ENCODE data around the gene CAPN5.
A peak's percentile ranks its signal among the peaks of the same experiment; 100 is the strongest.

The CAPN5 gene

DNA sequence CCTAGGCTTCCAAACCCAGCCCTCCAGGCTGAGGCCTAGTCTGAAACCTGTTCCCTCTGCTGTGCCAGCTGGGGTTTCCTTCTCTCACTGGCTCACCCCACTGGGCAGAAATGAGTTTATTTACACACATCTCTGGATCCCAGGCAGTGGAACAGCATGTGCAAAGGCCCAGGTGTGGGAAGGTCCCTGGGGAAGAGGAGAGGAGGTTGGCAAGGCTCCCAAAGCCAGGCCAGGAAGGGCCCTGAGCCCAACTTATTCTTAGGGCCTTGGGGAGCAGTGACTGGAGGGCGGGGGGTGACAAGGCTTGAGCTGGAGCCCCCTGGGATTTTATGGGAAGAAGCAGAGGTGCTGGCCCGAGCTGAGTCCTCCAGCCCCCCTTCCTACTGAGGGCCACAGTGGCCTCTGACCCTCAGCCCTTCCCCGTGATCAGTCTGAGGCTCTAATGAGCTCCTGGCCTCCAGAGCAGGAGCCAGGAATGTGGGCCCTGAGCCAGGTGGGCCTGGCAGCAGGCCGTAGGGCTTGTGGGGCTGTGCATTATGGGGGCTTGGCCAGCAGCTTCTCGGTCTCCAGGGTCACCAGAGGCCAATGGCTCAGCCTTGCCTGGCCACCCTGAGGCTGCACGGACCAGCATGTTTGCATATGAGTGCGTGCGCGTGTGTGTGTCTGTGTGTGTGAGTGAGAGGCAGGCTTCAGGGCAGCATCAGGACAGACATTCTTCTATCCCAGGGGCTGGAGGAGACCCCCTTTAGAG lies 64.2 kb downstream of the CAPN5 start:
- TF ChIP-seq, protein P1, sequence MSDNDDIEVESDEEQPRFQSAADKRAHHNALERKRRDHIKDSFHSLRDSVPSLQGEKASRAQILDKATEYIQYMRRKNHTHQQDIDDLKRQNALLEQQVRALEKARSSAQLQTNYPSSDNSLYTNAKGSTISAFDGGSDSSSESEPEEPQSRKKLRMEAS (IDR thresholded peaks at IDR 0.05; ENCODE audit: low read depth, low read length), result no peak
- TF ChIP-seq MYC (IDR thresholded peaks at IDR 0.05; ENCODE audit: low read depth, low read length) (no peak), POLR2A (IDR thresholded peaks at IDR 0.05; ENCODE audit: extremely low read depth, insufficient read length) (no peak)
- TF ChIP-seq, protein P2, sequence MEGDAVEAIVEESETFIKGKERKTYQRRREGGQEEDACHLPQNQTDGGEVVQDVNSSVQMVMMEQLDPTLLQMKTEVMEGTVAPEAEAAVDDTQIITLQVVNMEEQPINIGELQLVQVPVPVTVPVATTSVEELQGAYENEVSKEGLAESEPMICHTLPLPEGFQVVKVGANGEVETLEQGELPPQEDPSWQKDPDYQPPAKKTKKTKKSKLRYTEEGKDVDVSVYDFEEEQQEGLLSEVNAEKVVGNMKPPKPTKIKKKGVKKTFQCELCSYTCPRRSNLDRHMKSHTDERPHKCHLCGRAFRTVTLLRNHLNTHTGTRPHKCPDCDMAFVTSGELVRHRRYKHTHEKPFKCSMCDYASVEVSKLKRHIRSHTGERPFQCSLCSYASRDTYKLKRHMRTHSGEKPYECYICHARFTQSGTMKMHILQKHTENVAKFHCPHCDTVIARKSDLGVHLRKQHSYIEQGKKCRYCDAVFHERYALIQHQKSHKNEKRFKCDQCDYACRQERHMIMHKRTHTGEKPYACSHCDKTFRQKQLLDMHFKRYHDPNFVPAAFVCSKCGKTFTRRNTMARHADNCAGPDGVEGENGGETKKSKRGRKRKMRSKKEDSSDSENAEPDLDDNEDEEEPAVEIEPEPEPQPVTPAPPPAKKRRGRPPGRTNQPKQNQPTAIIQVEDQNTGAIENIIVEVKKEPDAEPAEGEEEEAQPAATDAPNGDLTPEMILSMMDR (IDR thresholded peaks at IDR 0.05; ENCODE audit: low read depth, low read length), result no peak
- DNase-seq (ENCODE audit: low read depth), result no peak

DNA sequence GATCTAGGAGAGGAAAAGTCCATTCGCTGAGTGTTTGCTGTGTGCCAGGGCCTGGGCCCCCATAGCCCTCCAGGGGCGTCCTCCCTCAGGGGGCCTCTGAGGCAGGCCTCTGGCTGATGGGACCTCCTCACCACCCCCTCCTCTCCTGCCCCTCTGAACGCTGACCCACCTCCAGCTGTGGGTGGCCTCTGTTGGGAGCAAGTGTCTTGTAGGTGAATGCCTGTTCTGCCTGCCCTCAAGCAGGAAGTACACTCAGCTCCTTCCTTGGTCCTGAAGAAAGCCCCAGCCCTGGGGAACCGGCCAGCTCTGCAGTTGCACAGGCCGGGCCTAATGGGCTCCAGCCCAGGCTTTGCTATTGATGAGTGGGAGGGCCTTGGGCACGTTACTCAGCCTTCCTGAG lies 64.8 kb downstream of the CAPN5 start:
- no peak for DNase-seq (ENCODE audit: low read depth)
- TF ChIP-seq POLR2A (IDR thresholded peaks at IDR 0.05; ENCODE audit: extremely low read depth, insufficient read length) (no peak), MYC (IDR thresholded peaks at IDR 0.05; ENCODE audit: low read depth, low read length) (no peak)
- TF ChIP-seq, protein P1 (IDR thresholded peaks at IDR 0.05; ENCODE audit: low read depth, low read length), result no peak
- TF ChIP-seq, protein P2 (IDR thresholded peaks at IDR 0.05; ENCODE audit: low read depth, low read length), result no peak
- no peak overlapping the region for H3K4me3 ChIP-seq (ENCODE audit: low read depth, low read length)

More for the DNA sequence above, 64.2 kb downstream of the CAPN5 start:
- no peak overlapping the region for H3K4me3 ChIP-seq (ENCODE audit: low read depth, low read length)

DNA sequence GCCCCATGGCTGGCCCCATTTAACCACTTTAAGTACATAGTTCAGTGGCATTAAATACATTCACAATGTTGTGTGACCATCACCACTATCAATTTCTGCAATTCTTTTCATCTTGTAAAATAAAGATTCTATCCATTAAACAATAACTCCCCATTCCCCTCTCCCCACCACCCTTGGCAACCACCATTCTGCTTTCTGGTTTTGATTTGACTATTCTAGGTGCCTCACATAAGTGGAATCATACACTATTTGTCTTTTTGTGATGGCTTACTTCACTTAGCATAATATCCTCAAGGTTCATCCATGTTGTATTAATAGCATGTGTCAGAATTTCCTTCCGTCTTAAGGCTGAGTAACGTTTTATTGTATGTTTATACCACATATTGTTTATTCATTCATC lies 68.3 kb downstream of the CAPN5 start:
- no peak for DNase-seq (ENCODE audit: low read depth)
- TF ChIP-seq POLR2A (IDR thresholded peaks at IDR 0.05; ENCODE audit: extremely low read depth, insufficient read length) (no peak), MYC (IDR thresholded peaks at IDR 0.05; ENCODE audit: low read depth, low read length) (no peak)
- TF ChIP-seq, protein P1 (IDR thresholded peaks at IDR 0.05; ENCODE audit: low read depth, low read length), result no peak
- TF ChIP-seq, protein P2 (IDR thresholded peaks at IDR 0.05; ENCODE audit: low read depth, low read length), result no peak
- no peak overlapping the region for H3K4me3 ChIP-seq (ENCODE audit: low read depth, low read length)

- TF ChIP-seq MYC (IDR thresholded peaks at IDR 0.05; ENCODE audit: low read depth, low read length) (no peak), POLR2A (IDR thresholded peaks at IDR 0.05; ENCODE audit: extremely low read depth, insufficient read length) (no peak)
- TF ChIP-seq, protein P2 (IDR thresholded peaks at IDR 0.05; ENCODE audit: low read depth, low read length), result no peak
- TF ChIP-seq, protein P1 (IDR thresholded peaks at IDR 0.05; ENCODE audit: low read depth, low read length), result no peak
- no peak overlapping the region for H3K4me3 ChIP-seq (ENCODE audit: low read depth, low read length)
- DNase-seq (ENCODE audit: low read depth), result peak; percentile 45
Measured at GRCh38 chr11:77136074-77136473, 69.3 kb downstream of the CAPN5 start.

DNA sequence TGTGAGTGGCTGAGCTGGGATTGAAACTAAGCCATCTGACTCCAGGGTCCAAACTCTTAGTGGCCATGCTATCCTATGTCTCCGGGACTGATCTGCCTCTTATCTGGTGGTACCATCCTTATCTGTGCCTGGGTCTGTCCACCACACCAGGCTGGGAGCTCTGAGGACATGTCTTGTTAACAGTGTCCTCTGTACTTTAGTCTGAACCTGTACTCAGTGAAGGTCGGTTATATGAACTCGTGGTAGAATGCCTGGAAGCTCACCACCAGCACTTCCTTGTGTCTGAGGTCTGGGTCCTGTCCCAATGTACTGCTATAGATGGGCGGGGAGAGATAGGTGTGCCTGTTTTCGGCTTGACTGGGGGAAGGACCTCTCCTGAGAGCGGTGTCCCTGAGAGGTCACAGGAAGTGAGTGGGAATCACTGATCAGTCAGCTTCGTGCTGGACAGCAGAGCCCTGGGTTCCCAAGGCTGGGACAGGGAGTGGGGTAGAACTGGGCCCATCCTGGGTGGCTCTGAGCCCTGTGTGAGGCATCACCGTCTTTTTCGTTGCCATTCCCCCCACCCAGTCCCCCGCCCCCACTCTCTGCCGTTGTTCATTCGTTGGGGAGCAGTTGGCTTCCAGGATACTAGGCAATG lies 70.1 kb downstream of the CAPN5 start:
- TF ChIP-seq, protein P2 (IDR thresholded peaks at IDR 0.05; ENCODE audit: low read depth, low read length), result no peak
- no peak for TF ChIP-seq MYC (IDR thresholded peaks at IDR 0.05; ENCODE audit: low read depth, low read length)
- TF ChIP-seq, protein P1 (IDR thresholded peaks at IDR 0.05; ENCODE audit: low read depth, low read length), result no peak
- TF ChIP-seq POLR2A (IDR thresholded peaks at IDR 0.05; ENCODE audit: extremely low read depth, insufficient read length), result no peak
- H3K4me3 ChIP-seq (ENCODE audit: low read depth, low read length), result no peak overlapping the region
- no peak for DNase-seq (ENCODE audit: low read depth)

All from NB4 (cell line).